GM13977 (cell line): ENCODE measurements around the gene MYEF2.

Experiments used
- DNase-seq: peaks from one replicate; pipeline ENCODE4 v3.0.0; 2012; ENCODE audit warnings: low spot score
- CTCF ChIP-seq: IDR thresholded peaks from 2 replicates; pipeline ENCODE4 v1.5.1; 2012; ENCODE audit warnings: mild to moderate bottlenecking, control low read depth; ENCODE audit not compliant: insufficient read depth; ENCODE audit errors: extremely low read depth, missing control alignments
- in situ Hi-C: fragments of 300-500 bp; cut with MboI; formaldehyde crosslinking; loops from one replicate; pipeline ENCODE4 v1.12.0; 2022; ENCODE audit warnings: low sequenced_read_pairs, low pct_unique_long_range_greater_than_20kb, mixed read lengths, inconsistent platforms; ENCODE audit not compliant: unreplicated experiment

MYEF2 gene

GRCh38 chr15:48177383-48177765, 721 bp downstream of the MYEF2 start:
- TF ChIP-seq CTCF = no peak
- peak; percentile 40 for DNase-seq
- in situ Hi-C loops = no loop called here

DNA sequence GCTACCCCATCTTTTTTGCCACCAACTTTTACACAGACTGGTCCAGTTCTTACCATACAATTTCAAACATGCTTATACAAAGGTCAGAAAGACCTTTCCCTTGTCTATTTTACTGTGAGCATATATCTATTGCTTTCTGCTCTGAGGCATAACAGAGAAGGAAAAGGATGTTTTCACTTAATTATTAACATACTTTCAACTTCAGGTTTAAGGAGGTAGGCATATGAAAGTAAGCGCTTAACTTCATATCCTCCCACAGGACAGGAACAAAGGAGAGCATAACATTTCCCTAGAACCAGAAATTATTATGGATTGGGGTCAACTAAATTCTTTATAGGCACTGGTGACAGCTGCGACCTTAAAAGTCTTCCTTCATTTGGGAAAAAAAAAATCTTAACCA, 1.1 kb downstream of the MYEF2 start:
- no peak for DNase-seq
- TF ChIP-seq CTCF = no peak
- in situ Hi-C loops = no loop called here

- no peak for TF ChIP-seq CTCF
- DNase-seq = no peak
- in situ Hi-C loops = no loop called here
Observed at GRCh38 chr15:48176112-48176511, 2.0 kb downstream of the MYEF2 start.

GRCh38 chr15:48175126-48175525, 3.0 kb downstream of the MYEF2 start:
- in situ Hi-C loops = no loop called here
- TF ChIP-seq CTCF = no peak
- DNase-seq = no peak

- DNase-seq = no peak
- TF ChIP-seq CTCF = no peak
- in situ Hi-C loops = no loop called here
Observed at GRCh38 chr15:48170981-48171380, 7.1 kb downstream of the MYEF2 start.

DNA sequence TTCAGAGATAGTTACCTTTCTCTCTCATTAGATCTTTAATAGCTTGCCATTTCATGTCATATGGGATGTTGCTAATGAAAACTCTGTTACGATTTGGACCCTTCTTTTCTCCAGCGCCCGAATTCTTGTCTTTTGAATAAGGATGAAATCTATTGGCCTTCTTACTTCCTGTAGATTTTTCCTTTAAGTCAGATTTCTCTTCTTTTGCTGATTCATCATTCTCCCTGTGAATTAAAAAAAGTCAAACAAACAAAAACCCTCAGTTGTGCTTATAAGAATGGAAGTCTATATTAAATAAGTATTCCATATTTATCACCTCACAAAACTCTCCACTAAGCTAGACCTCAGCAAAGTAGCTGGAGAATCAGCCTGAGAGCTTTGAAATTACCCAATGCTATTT, 9.5 kb downstream of the MYEF2 start:
- no peak for DNase-seq
- TF ChIP-seq CTCF = no peak
- in situ Hi-C loops = no loop called here

DNA sequence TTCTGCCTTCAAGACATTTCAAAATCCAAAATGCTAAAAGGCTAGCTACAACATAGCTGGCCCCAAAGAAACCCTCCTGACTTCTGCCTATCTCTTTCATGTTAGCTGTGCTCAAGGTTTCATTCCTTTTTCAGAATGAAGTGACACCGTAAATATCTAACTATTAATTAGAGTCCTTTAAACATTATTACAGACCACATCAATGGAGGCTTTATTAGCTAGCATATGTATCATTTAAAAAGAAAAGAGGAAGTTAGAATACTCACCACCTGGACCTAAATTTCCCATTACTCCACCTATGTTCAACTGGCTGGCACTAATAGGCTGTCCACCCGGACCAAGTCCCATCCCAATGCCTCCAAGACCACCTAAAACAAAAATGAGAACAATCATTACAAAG, 24.6 kb downstream of the MYEF2 start:
- in situ Hi-C loops = no loop called here
- no peak for TF ChIP-seq CTCF
- DNase-seq = no peak
